HepG2 (cell line): Measurements from ENCODE around the gene PPP2R5D. TPM values are rescaled to one million over a fixed set of nuclear protein-coding genes. Genes with fewer than 3 reads are reported as not detected.

Source experiments
- BATF2 ChIP-seq: sonication (generic); formaldehyde crosslinking; IDR thresholded peaks from 2 replicates; pipeline ENCODE4 v1.8.0; 2022; ENCODE audit warnings: mild to moderate bottlenecking, missing genetic modification reagents, moderate library complexity
- CENPT ChIP-seq: sonication (generic); formaldehyde crosslinking; IDR thresholded peaks from 2 replicates; pipeline ENCODE4 v1.8.0; 2022; ENCODE audit warnings: low read depth, mild to moderate bottlenecking, moderate library complexity, missing genetic modification reagents
- ELF1 ChIP-seq: sonication (generic); formaldehyde crosslinking; IDR thresholded peaks from 2 replicates; pipeline ENCODE4 v1.4.0; 2020; ENCODE audit warnings: missing genetic modification reagents
- GPN1 ChIP-seq: sonication (generic); formaldehyde crosslinking; IDR thresholded peaks from 2 replicates; pipeline ENCODE4 v1.5.1; 2020; ENCODE audit warnings: missing genetic modification reagents, borderline replicate concordance
- HDAC6 ChIP-seq: fragments of 200-600 bp; sonication (generic); IDR thresholded peaks from 2 replicates; pipeline ENCODE4 v1.7.0; 2017; ENCODE audit warnings: mild to moderate bottlenecking, antibody characterized with exemption, low read length, low read depth
- ISL2 ChIP-seq: sonication (generic); formaldehyde crosslinking; IDR thresholded peaks from 2 replicates; pipeline ENCODE4 v1.5.0; 2020; ENCODE audit warnings: missing genetic modification reagents
- MEIS1 ChIP-seq: sonication (generic); formaldehyde crosslinking; IDR thresholded peaks from 2 replicates; pipeline ENCODE4 v1.9.0; 2021; ENCODE audit warnings: mild to moderate bottlenecking, missing genetic modification reagents, moderate library complexity, borderline replicate concordance
- MXI1 ChIP-seq: IDR thresholded peaks from 3 replicates; pipeline ENCODE4 v1.6.1; 2012; ENCODE audit warnings: low read depth, low read length, inconsistent platforms, borderline replicate concordance
- NFKB2 ChIP-seq: sonication (generic); formaldehyde crosslinking; IDR thresholded peaks from 2 replicates; pipeline ENCODE4 v1.4.0; 2020; ENCODE audit warnings: missing genetic modification reagents, borderline replicate concordance
- NRL ChIP-seq: sonication (generic); formaldehyde crosslinking; IDR thresholded peaks from 2 replicates; pipeline ENCODE4 v1.5.0; 2020; ENCODE audit warnings: missing genetic modification reagents, mild to moderate bottlenecking, moderate library complexity, borderline replicate concordance
- POLR2A ChIP-seq, 2 experiments: IDR thresholded peaks; 2 replicates each; pipeline ENCODE4 v1.6.1; 2011; ENCODE audit warnings: low read depth in 2 of 2, low read length in 2 of 2, mild to moderate bottlenecking in 1 of 2, moderate library complexity in 1 of 2; ENCODE audit not compliant: insufficient read depth in 1 of 2
- PRDM10 ChIP-seq: sonication (generic); formaldehyde crosslinking; IDR thresholded peaks from 2 replicates; pipeline ENCODE4 v1.4.0; 2020; ENCODE audit warnings: low read depth, missing genetic modification reagents
- SKIL ChIP-seq: sonication (generic); formaldehyde crosslinking; IDR thresholded peaks from 2 replicates; pipeline ENCODE4 v1.8.0; 2022; ENCODE audit warnings: missing genetic modification reagents, mild to moderate bottlenecking, moderate library complexity, borderline replicate concordance
- SOX13 ChIP-seq, 3 experiments: fragments of 450-650 bp in 1 of 3; sonication (generic) in 1 of 3; formaldehyde crosslinking in 1 of 3; IDR thresholded peaks in 2 of 3; conservative IDR thresholded peaks in 1 of 3; 2 replicates each; pipeline versions ENCODE4 v1.5.0 to v1.6.1; 2016 to 2020; ENCODE audit warnings: antibody characterized with exemption in 1 of 3, mild to moderate bottlenecking in 1 of 3, missing compliant biosample characterization in 1 of 3, missing genetic modification reagents in 1 of 3, moderate library complexity in 1 of 3
- STAG1 ChIP-seq: sonication (generic); formaldehyde crosslinking; IDR thresholded peaks from 2 replicates; pipeline ENCODE4 v1.4.0; 2020; ENCODE audit warnings: missing genetic modification reagents
- TFAP4 ChIP-seq: sonication (generic); IDR thresholded peaks from 2 replicates; pipeline ENCODE4 v1.6.1; 2016; ENCODE audit warnings: low read depth, borderline replicate concordance
- ZNF263 ChIP-seq: sonication (generic); formaldehyde crosslinking; IDR thresholded peaks from 2 replicates; pipeline ENCODE4 v1.4.0; 2020; ENCODE audit warnings: missing genetic modification reagents
- ZNF329 ChIP-seq: sonication (generic); formaldehyde crosslinking; IDR thresholded peaks from 2 replicates; pipeline ENCODE4 v1.9.0; 2021; ENCODE audit warnings: low read depth, mild to moderate bottlenecking, missing genetic modification reagents
- ZNF350 ChIP-seq: sonication (generic); formaldehyde crosslinking; IDR thresholded peaks from 2 replicates; pipeline ENCODE4 v1.4.0; 2020; ENCODE audit warnings: mild to moderate bottlenecking, low read depth, missing genetic modification reagents, borderline replicate concordance
- ZNF354B ChIP-seq: sonication (generic); formaldehyde crosslinking; IDR thresholded peaks from 2 replicates; pipeline ENCODE4 v1.8.0; 2022; ENCODE audit warnings: mild to moderate bottlenecking, missing genetic modification reagents
- ZNF737 ChIP-seq: sonication (generic); formaldehyde crosslinking; IDR thresholded peaks from 2 replicates; pipeline ENCODE4 v1.5.0; 2020; ENCODE audit warnings: missing genetic modification reagents, mild to moderate bottlenecking, borderline replicate concordance
- ZNF746 ChIP-seq: sonication (generic); formaldehyde crosslinking; IDR thresholded peaks from 2 replicates; pipeline ENCODE4 v1.8.0; 2022; ENCODE audit warnings: mild to moderate bottlenecking, missing genetic modification reagents
- ZNF768 ChIP-seq: sonication (generic); formaldehyde crosslinking; IDR thresholded peaks from 2 replicates; pipeline ENCODE4 v1.4.0; 2020; ENCODE audit warnings: missing genetic modification reagents
- ZNF816 ChIP-seq: sonication (generic); formaldehyde crosslinking; IDR thresholded peaks from 2 replicates; pipeline ENCODE4 v1.8.0; 2022; ENCODE audit warnings: missing genetic modification reagents, mild to moderate bottlenecking, borderline replicate concordance
- polyA plus RNA-seq, 8 experiments: library from polyadenylated mRNA; depleted of rRNA in 3 of 8; stranded (reverse) in 7 of 8; unstranded in 1 of 8; fragments of >200 nt; fragmentation: Illumina TruSeq in 4 of 8; extraction: Trizol in 4 of 8; gene quantifications; 2 replicates each; pipeline versions ENCODE4 v1.2.1 to v1.2.3, GENCODE V29; 2011 to 2016; ENCODE audit warnings: low read depth in 4 of 8, missing spikeins in 1 of 8, mixed read lengths in 1 of 8; ENCODE audit not compliant: insufficient read depth in 1 of 8
- total RNA-seq, 5 experiments: library from RNA; depleted of rRNA; stranded (reverse); fragments of >200 nt; fragmentation: Illumina TruSeq; extraction: Trizol; gene quantifications; 2 replicates each; pipeline ENCODE4 v1.2.3, GENCODE V29; 2016; ENCODE audit warnings: low read depth in 1 of 5

Gene PPP2R5D
- total and polyA plus RNA-seq, 2 of the 13 experiments (the other 11 are each of a cell fraction or from before 2014, with no cell fraction given), result 53.7 to 60.4 TPM

DNA sequence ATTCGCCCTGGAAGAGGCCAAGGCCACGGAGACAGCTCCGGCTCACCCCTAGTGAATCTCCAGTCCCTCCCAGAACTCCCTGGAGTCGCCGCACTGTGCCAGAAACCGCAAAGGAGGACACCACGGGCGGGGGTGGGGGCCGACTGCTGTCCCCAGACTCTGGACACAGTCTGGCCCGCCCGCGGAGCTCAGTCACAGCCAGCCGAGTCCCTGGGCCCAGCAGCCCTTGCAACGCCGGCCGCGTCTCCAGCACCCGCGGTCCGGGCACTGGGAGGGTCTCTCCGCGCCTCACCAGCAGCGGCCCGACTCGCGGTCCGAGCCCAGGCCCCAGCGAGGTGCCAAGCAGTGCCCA is 5.9 kb upstream of the PPP2R5D start (continued):
- TF ChIP-seq SKIL (no peak), ZNF737 (CRISPR knock-in tag) (0 out of 2 replicates have a peak, but pooled peaks have one; percentile 72), ZNF263 (CRISPR knock-in tag) (no peak), SOX13 (IDR thresholded peaks at IDR 0.05) (no peak), SOX13 (CRISPR knock-in tag; conservative IDR thresholded peaks at IDR 0.05 in 1 of 2, IDR thresholded peaks at IDR 0.05 in 1 of 2) (no peak), STAG1 (0 out of 2 replicates have a peak, but pooled peaks have one; percentile 6), ZNF746 (0 out of 2 replicates have a peak, but pooled peaks have one; percentile 50), TFAP4 (no peak), BATF2 (CRISPR knock-in tag) (no peak), POLR2A (IDR thresholded peaks at IDR 0.05; ENCODE audit: insufficient read depth in 1 of 2, low read depth in 2 of 2, low read length in 2 of 2) (0 out of 4 replicates have a peak, but pooled peaks of 1 of the 2 experiments have one; percentile 50), ZNF816 (CRISPR knock-in tag) (no peak), MXI1 (no peak), ISL2 (CRISPR knock-in tag) (no peak), ZNF354B (CRISPR knock-in tag) (no peak), ZNF768 (peak; percentile 46; the same call in 1 of the 2 replicates), CENPT (CRISPR knock-in tag) (no peak), NRL (CRISPR knock-in tag) (no peak), ELF1 (CRISPR knock-in tag) (no peak), ZNF350 (CRISPR knock-in tag) (no peak), NFKB2 (CRISPR knock-in tag) (no peak), MEIS1 (CRISPR knock-in tag) (no peak), GPN1 (CRISPR knock-in tag) (no peak; the same call in 1 of the 2 replicates), HDAC6 (no peak), ZNF329 (no peak), PRDM10 (CRISPR knock-in tag) (no peak)
